Measurements from ENCODE around the gene MTHFD2.
A peak's percentile ranks its signal among the peaks of the same experiment; 100 is the strongest.

GRCh38 chr2:74198461-74199274 is at the start of gene MTHFD2:
- TF ChIP-seq CTCF (IDR thresholded peaks at IDR 0.05) (peak; percentile 73 to 87 (median 78)), EP300 (IDR thresholded peaks at IDR 0.05; ENCODE audit: low read depth) (no peak), POLR2AphosphoS5 (IDR thresholded peaks at IDR 0.05) (peak; percentile 88 to 96 (median 93)), POLR2A (IDR thresholded peaks at IDR 0.05) (peak; percentile 89)
